ENCODE data around the gene FBXO17. TPM values are rescaled to one million over a fixed set of nuclear protein-coding genes. Genes with fewer than 3 reads are reported as not detected.

Gene FBXO17
- total and polyA plus RNA-seq, 5 donors from 2014 or later = 0.14 to 0.30 TPM; not detected in 3

Other genes with a start within 250 kb of the FBXO17 start
- gene CAPN12, start 231.3 kb downstream of the FBXO17 start, total RNA-seq = 6.1 TPM
- gene CAPN12, start 231.3 kb downstream of the FBXO17 start, polyA plus RNA-seq = 1 to 10 TPM; 1.0 to 2.6 (median 1.9) TPM
- not detected for gene LGALS7, start 202.2 kb downstream of the FBXO17 start, total RNA-seq
- gene LGALS7, start 202.2 kb downstream of the FBXO17 start, polyA plus RNA-seq = not detected
- not detected for gene LGALS7B, start 186.5 kb downstream of the FBXO17 start, total RNA-seq
- gene LGALS7B, start 186.5 kb downstream of the FBXO17 start, polyA plus RNA-seq = not detected
- gene LGALS4, start 162.8 kb downstream of the FBXO17 start, total RNA-seq = 2.1 TPM
- gene LGALS4, start 162.8 kb downstream of the FBXO17 start, polyA plus RNA-seq = under 1 TPM in 1 of 4 donors, not detected in 3; 0.10 TPM
- 95.2 TPM for gene ECH1, start 143.9 kb downstream of the FBXO17 start, total RNA-seq
- 100 to 1,000 TPM; 248 to 308 (median 277) TPM for gene ECH1, start 143.9 kb downstream of the FBXO17 start, polyA plus RNA-seq
- 503 TPM for gene HNRNPL, start 125.8 kb downstream of the FBXO17 start, total RNA-seq
- gene HNRNPL, start 125.8 kb downstream of the FBXO17 start, polyA plus RNA-seq = 10 to 100 TPM; 66.3 to 93.6 (median 85.5) TPM
- gene RINL, start 97.5 kb downstream of the FBXO17 start, total RNA-seq = 48.9 TPM
- 10 to 100 TPM; 30.1 to 39.7 (median 36.5) TPM for gene RINL, start 97.5 kb downstream of the FBXO17 start, polyA plus RNA-seq
- 78.4 TPM for gene SIRT2, start 76.1 kb downstream of the FBXO17 start, total RNA-seq
- 10 to 100 TPM; 33.8 to 52.0 (median 44.3) TPM for gene SIRT2, start 76.1 kb downstream of the FBXO17 start, polyA plus RNA-seq
- gene NFKBIB, start 75.8 kb downstream of the FBXO17 start, total RNA-seq = 57.7 TPM
- gene NFKBIB, start 75.8 kb downstream of the FBXO17 start, polyA plus RNA-seq = 10 to 100 TPM in 3 of 4 donors, 1 to 10 TPM in 1; 9.0 to 18.9 (median 11.9) TPM
- gene CCER2, start 63.6 kb downstream of the FBXO17 start, total RNA-seq = 0.91 TPM
- gene CCER2, start 63.6 kb downstream of the FBXO17 start, polyA plus RNA-seq = not detected
- gene SARS2, start 45.0 kb downstream of the FBXO17 start, total RNA-seq = 16.1 TPM
- gene SARS2, start 45.0 kb downstream of the FBXO17 start, polyA plus RNA-seq = 10 to 100 TPM; 13.1 to 15.6 (median 15.0) TPM
- 19.8 TPM for gene MRPS12, start 44.8 kb downstream of the FBXO17 start, total RNA-seq
- 100 to 1,000 TPM in 3 of 4 donors, 10 to 100 TPM in 1; 97.2 to 114 (median 108) TPM for gene MRPS12, start 44.8 kb downstream of the FBXO17 start, polyA plus RNA-seq
- gene FBXO27, start 56.8 kb upstream of the FBXO17 start, total RNA-seq = 0.35 TPM
- under 1 TPM in 3 of 4 donors, not detected in 1; 0.16 to 0.34 (median 0.22) TPM for gene FBXO27, start 56.8 kb upstream of the FBXO17 start, polyA plus RNA-seq
- gene ACP7, start 108.6 kb upstream of the FBXO17 start, total RNA-seq = not detected
- not detected for gene ACP7, start 108.6 kb upstream of the FBXO17 start, polyA plus RNA-seq
- 10.9 TPM for gene PAK4, start 150.0 kb upstream of the FBXO17 start, total RNA-seq
- gene PAK4, start 150.0 kb upstream of the FBXO17 start, polyA plus RNA-seq = 1 to 10 TPM in 3 of 4 donors, under 1 TPM in 1; 0.87 to 2.0 (median 1.5) TPM
- gene NCCRP1, start 221.2 kb upstream of the FBXO17 start, total RNA-seq = not detected
- not detected for gene NCCRP1, start 221.2 kb upstream of the FBXO17 start, polyA plus RNA-seq
- not detected for gene SYCN, start 228.5 kb upstream of the FBXO17 start, total RNA-seq
- gene SYCN, start 228.5 kb upstream of the FBXO17 start, polyA plus RNA-seq = not detected

Data from CD4-positive, CD25-positive, alpha-beta regulatory T cell (primary cell).